Prostate gland (tissue), 2 donors: ENCODE results near the gene SELENOW.

Experiments used
- POLR2AphosphoS5 ChIP-seq: sonication (generic); formaldehyde crosslinking; IDR thresholded peaks from one replicate; pipeline ENCODE4 v1.6.1; 2017; ENCODE audit warnings: antibody characterized with exemption
- TF ChIP-seq, protein P1 (sequence below), 4 experiments: fragments of 200-600 bp in 2 of 4; fragments of 450-650 bp in 2 of 4; sonication (generic) in 2 of 4; IDR thresholded peaks; 1 replicate in 3 of 4; 2 replicates in 1 of 4; pipeline ENCODE4 v1.5.1; 2016 to 2019; ENCODE audit warnings: antibody characterized with exemption in 4 of 4, mild to moderate bottlenecking in 2 of 4, moderate library complexity in 2 of 4

DNA sequence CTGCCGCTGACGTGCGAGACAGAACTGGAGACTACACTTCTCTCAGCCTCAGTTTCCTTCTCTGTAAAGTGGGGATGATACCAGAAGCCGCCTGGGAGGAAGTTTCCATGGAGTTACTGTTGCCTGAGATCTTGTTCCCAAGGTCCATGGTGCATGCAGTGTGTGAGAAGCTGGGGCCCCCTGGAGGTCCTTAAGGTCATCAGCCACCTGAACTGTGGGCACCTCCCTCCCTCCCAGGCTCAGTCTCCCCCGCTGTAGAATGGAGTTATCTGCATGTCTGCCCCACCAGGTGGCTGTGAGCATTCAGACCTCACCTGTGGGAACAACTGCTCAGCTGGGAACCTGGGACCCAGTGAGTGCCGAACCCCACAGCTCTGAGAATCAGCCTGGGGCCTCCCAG lies 45.9 kb downstream of the SELENOW start:
- TF ChIP-seq, protein P1, sequence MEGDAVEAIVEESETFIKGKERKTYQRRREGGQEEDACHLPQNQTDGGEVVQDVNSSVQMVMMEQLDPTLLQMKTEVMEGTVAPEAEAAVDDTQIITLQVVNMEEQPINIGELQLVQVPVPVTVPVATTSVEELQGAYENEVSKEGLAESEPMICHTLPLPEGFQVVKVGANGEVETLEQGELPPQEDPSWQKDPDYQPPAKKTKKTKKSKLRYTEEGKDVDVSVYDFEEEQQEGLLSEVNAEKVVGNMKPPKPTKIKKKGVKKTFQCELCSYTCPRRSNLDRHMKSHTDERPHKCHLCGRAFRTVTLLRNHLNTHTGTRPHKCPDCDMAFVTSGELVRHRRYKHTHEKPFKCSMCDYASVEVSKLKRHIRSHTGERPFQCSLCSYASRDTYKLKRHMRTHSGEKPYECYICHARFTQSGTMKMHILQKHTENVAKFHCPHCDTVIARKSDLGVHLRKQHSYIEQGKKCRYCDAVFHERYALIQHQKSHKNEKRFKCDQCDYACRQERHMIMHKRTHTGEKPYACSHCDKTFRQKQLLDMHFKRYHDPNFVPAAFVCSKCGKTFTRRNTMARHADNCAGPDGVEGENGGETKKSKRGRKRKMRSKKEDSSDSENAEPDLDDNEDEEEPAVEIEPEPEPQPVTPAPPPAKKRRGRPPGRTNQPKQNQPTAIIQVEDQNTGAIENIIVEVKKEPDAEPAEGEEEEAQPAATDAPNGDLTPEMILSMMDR (IDR thresholded peaks at IDR 0.05), result no peak
- no peak for TF ChIP-seq POLR2AphosphoS5
